Gastroesophageal sphincter (tissue), 3 donors: ENCODE results near the gene TNFSF12.

Experiments
- CTCF ChIP-seq, 4 experiments: fragments of 200-600 bp in 2 of 4; fragments of 450-650 bp in 2 of 4; sonication (generic) in 1 of 4; IDR thresholded peaks; one replicate each; pipeline ENCODE4 v1.5.1; 2017 to 2019; ENCODE audit warnings: antibody characterized with exemption in 4 of 4, mild to moderate bottlenecking in 2 of 4, moderate library complexity in 2 of 4
- EP300 ChIP-seq: sonication (generic); formaldehyde crosslinking; IDR thresholded peaks from one replicate; pipeline ENCODE4 v1.6.1; 2017; ENCODE audit warnings: antibody characterized with exemption, mild to moderate bottlenecking
- POLR2A ChIP-seq, 2 donors: fragments of 450-650 bp; IDR thresholded peaks; one replicate each; pipeline ENCODE4 v1.6.1; 2017; ENCODE audit warnings: antibody characterized with exemption in 2 of 2, mild to moderate bottlenecking in 2 of 2, moderate library complexity in 1 of 2
- POLR2AphosphoS5 ChIP-seq: sonication (generic); formaldehyde crosslinking; IDR thresholded peaks from one replicate; pipeline ENCODE4 v1.6.1; 2017; ENCODE audit warnings: antibody characterized with exemption

DNA sequence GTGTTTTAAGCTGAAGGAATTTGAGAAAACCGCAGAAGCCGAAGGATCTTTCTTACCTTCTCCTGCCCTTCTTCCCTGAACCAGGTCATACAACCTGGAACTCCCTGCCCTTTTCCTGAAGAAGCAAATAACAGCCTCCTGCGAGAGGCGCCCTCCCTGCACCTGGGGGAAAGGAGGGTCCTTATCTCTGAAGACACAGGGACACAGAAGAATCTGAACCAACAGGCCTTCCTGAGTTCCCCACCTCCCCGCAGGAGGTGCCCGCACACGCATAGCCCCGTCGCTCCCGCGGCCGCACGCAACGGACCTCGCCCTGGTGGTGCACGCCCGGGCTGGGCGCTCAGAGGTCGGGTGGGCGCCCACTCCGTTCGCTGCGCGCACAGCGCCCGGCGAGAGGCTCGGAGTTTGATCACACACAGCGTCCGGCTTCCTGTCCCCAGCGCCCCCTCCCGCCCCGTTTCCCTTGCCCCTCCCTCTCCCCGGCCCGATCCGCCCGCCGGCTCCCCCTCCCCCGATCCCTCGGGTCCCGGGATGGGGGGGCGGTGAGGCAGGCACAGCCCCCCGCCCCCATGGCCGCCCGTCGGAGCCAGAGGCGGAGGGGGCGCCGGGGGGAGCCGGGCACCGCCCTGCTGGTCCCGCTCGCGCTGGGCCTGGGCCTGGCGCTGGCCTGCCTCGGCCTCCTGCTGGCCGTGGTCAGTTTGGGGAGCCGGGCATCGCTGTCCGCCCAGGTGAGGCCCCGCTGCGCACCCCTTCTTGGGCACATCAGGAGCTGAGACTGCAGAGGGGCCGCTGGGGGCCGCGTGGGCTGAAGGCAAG lies at the start of gene TNFSF12:
- TF ChIP-seq POLR2AphosphoS5 (peak; percentile 8), POLR2A (IDR thresholded peaks at IDR 0.05) (peak; percentile 13 to 14), CTCF (IDR thresholded peaks at IDR 0.05) (peak in 3 of 4 experiments; percentile 41 to 54 (median 53)), EP300 (no peak)
